T-helper 2 cell treated with Interferon-gamma antibody and Interleukin-4, amounts not matched to agents 5 μg/mL and 100 μg/mL, for 36 hours (primary cell): Measurements from ENCODE around the gene COX7C.
"Not testable (repeated sequence)": the region's sequence is repeated elsewhere in the genome, so short reads cannot be mapped to it uniquely, and the experiment has no call there.

Experiments used
- DNase-seq: peaks from one replicate; pipeline ENCODE4 v3.0.0; 2021; ENCODE audit warnings: low spot score
- H3K27ac Mint-ChIP-seq: one replicate; pipeline ENCODE4 v1.8.0; 2021; ENCODE audit warnings: mild to moderate bottlenecking, mixed read lengths
- H3K27me3 Mint-ChIP-seq: one replicate; pipeline ENCODE4 v1.8.0; 2021; ENCODE audit warnings: low read depth, mixed read lengths
- H3K36me3 Mint-ChIP-seq: one replicate; pipeline ENCODE4 v1.8.0; 2021; ENCODE audit warnings: low read depth, mixed read lengths
- H3K4me1 Mint-ChIP-seq: one replicate; pipeline ENCODE4 v1.8.0; 2021; ENCODE audit warnings: low read depth, mixed read lengths
- H3K4me3 Mint-ChIP-seq: one replicate; pipeline ENCODE4 v1.8.0; 2022; ENCODE audit warnings: mild to moderate bottlenecking, moderate library complexity, mixed read lengths
- H3K9me3 Mint-ChIP-seq: one replicate; pipeline ENCODE4 v1.8.0; 2021; ENCODE audit warnings: mixed read lengths

Gene COX7C

DNA sequence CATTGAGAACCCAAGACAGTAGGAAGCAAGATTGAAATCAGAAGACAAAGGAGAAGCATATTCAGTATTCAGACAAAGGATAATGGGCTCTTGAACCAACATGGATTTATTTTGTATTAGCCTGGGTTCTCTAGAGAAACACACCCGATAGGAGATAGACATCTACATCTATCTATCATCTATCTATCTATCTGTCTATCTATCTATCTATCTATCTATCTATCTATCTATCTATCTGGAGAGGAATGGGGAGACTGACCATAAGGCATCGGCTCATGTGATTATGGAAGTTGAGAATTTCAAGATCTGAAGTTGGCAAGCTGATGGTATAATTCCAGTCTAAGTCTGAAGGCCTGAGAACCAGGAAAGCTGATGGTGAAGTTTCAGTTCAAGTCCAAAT is 13.4 kb downstream of the COX7C start:
- DNase-seq = no peak
- Mint-ChIP-seq H3K9me3 (no peaks in the 10 kb centered on the region), H3K4me3 (no peak overlapping the region), H3K4me1 (no peaks in the 10 kb centered on the region), H3K27me3 (peaks cover 15% of the 10 kb centered on the region), H3K36me3 (no peaks in the 10 kb centered on the region), H3K27ac (no peak overlapping the region)

DNA sequence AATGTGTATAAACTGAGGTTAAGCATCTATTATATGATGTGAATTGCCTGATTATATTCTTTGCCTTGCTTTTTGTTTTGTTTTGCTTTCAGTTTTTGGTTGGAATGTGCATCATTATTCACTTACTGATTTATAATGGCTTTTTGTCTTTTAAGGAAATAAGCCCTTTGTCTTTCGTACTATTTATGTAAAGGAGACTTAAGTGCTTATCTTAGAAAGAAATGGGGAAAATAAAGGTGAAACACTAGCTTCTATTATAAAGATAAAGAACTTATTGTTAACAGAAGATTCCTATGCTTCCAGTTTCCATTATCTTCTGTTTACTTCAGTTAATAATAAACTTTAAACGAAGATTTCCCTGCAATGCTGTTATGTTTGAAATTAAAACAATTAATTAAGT is 23.3 kb downstream of the COX7C start:
- no peaks in the 10 kb centered on the region for H3K4me1 Mint-ChIP-seq
- no peaks in the 10 kb centered on the region for H3K9me3 Mint-ChIP-seq
- no peaks in the 10 kb centered on the region for H3K27me3 Mint-ChIP-seq
- H3K36me3 Mint-ChIP-seq = no peaks in the 10 kb centered on the region
- H3K4me3 Mint-ChIP-seq = no peak overlapping the region
- DNase-seq = no peak
- H3K27ac Mint-ChIP-seq = no peak overlapping the region

DNA sequence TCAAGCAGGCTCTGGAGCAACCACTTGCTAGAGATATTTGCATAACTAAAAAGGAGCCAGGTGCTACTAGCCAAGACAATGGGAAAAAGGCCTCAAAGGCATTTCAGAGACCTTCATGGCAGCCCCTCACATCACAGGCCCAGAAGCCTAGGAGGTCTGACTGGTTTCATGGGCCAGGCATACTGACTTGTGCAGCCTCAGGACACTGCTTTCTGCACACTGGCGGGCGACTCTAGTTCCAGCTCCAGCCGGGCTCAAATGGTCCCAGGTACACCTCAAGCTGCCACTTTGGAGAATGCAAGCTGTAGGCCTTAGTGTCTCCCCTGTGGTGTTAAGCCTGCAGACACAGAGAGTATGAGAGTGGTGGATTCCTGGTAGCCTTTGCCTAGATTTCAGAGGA is 27.1 kb downstream of the COX7C start:
- Mint-ChIP-seq H3K4me1 (no peaks in the 10 kb centered on the region), H3K4me3 (no peak overlapping the region), H3K27me3 (no peaks in the 10 kb centered on the region), H3K27ac (no peak overlapping the region), H3K9me3 (no peaks in the 10 kb centered on the region), H3K36me3 (no peaks in the 10 kb centered on the region)
- DNase-seq = no peak

GRCh38 chr5:86645885-86646284 is 28.1 kb downstream of the COX7C start:
- Mint-ChIP-seq H3K27me3 (no peaks in the 10 kb centered on the region), H3K36me3 (no peaks in the 10 kb centered on the region), H3K4me3 (no peak overlapping the region), H3K9me3 (no peaks in the 10 kb centered on the region), H3K27ac (no peak overlapping the region), H3K4me1 (no peaks in the 10 kb centered on the region)
- DNase-seq = no peak

DNA sequence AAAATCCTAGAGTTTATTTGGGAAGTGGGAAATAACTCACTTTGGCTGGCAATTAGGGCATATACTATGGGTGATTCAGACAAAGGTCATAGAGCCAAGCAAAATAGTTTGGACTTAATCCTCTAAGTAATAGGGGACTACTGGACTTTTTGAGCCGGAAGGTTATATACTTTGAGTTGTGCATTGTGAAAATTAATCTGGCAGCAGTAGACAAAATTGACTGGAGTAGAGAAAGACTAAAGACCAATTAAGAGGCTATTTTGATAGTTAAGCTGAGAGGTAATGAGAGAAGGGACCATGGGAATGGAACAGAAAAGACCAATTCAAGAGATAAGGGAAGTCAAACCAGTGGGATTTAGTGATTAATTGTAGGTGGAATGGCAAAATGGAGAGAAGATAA is 28.9 kb downstream of the COX7C start:
- Mint-ChIP-seq H3K4me3 (no peak overlapping the region), H3K27me3 (no peaks in the 10 kb centered on the region)

DNA sequence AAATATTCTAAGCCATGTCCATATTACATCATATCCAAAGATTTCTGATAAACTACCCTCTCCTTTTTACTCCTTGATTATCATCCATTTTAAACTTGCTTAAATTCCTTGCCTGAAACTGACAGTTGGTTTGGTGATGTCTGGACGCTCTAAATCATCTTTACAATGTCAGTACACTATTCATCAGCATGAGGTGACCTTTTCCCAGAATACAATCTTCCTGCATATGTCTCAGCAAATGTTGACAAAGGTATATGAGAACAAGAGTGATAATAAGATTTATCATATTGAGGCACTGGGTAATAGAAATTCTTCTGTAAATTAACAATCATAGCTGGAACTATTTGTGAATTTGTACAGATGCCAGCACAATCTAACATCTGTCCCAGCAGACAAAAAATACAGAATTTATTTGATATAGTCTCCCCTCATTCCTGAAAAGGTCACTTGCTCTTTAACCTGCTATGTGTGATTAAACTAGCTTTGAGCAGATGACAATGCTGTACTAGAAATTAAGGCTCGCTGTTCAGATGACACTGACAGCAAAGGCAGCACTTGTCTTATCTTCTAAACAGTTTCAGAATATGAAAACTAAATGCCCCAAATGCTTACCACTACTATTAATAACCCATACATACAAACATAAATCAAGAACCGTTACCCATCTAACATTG is 32.2 kb downstream of the COX7C start:
- no peaks in the 10 kb centered on the region for H3K4me1 Mint-ChIP-seq
- no peaks in the 10 kb centered on the region for H3K9me3 Mint-ChIP-seq

More for the DNA sequence above, 28.9 kb downstream of the COX7C start:
- Mint-ChIP-seq H3K36me3 (no peaks in the 10 kb centered on the region), H3K27ac (no peak overlapping the region), H3K9me3 (no peaks in the 10 kb centered on the region), H3K4me1 (no peaks in the 10 kb centered on the region)
- no peak for DNase-seq

GRCh38 chr5:86660771-86661170 is 43.0 kb downstream of the COX7C start:
- DNase-seq, H3K27ac Mint-ChIP-seq, H3K4me3 Mint-ChIP-seq, H3K9me3 Mint-ChIP-seq, H3K36me3 Mint-ChIP-seq, H3K4me1 Mint-ChIP-seq, H3K27me3 Mint-ChIP-seq: not testable (repeated sequence)

More for the DNA sequence above, 32.2 kb downstream of the COX7C start:
- no peak overlapping the region for H3K4me3 Mint-ChIP-seq
- DNase-seq = no peak
- no peaks in the 10 kb centered on the region for H3K36me3 Mint-ChIP-seq
- H3K27me3 Mint-ChIP-seq = no peaks in the 10 kb centered on the region
- H3K27ac Mint-ChIP-seq = no peak overlapping the region

DNA sequence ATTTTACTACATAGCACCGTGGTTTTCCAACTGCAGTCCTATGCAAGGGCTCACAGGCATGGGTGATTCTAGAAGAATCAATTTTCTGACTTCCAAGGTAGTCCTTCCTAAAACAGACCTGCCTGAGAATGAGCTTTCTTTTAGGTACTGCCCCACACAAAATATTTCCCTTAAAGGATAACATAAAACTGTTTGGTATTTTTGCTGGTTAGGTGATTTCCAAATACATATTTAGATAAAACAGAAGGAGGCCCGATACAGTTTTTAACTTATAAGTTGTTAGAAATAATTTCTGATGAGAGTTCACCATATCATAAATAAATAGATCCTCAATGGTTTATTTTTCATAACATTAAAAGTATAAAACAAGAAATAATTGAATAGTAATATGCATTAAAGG is 46.4 kb downstream of the COX7C start:
- Mint-ChIP-seq H3K4me1 (peaks cover 2% of the 10 kb centered on the region), H3K9me3 (no peaks in the 10 kb centered on the region), H3K27me3 (no peaks in the 10 kb centered on the region), H3K4me3 (no peak overlapping the region), H3K27ac (no peak overlapping the region), H3K36me3 (no peaks in the 10 kb centered on the region)
- no peak for DNase-seq

GRCh38 chr5:86665984-86666760 is 48.4 kb downstream of the COX7C start:
- Mint-ChIP-seq H3K4me3 (peak overlapping the region; percentile 46), H3K27ac (no peak overlapping the region), H3K4me1 (peaks cover 2% of the 10 kb centered on the region), H3K36me3 (no peaks in the 10 kb centered on the region), H3K9me3 (no peaks in the 10 kb centered on the region), H3K27me3 (no peaks in the 10 kb centered on the region)
- no peak for DNase-seq

- no peaks in the 10 kb centered on the region for H3K27me3 Mint-ChIP-seq
- no peak overlapping the region for H3K4me3 Mint-ChIP-seq
- peaks cover 2% of the 10 kb centered on the region for H3K4me1 Mint-ChIP-seq
- no peaks in the 10 kb centered on the region for H3K36me3 Mint-ChIP-seq
- no peak for DNase-seq
- H3K9me3 Mint-ChIP-seq = no peaks in the 10 kb centered on the region
- no peak overlapping the region for H3K27ac Mint-ChIP-seq
Observed at GRCh38 chr5:86666981-86667380, 49.2 kb downstream of the COX7C start.
